Osteoblast (primary cell): ENCODE results near the gene PCED1B. TPM values are rescaled to one million over a fixed set of nuclear protein-coding genes. Genes with fewer than 3 reads are reported as not detected.

ENCODE experiments used
- DNase-seq: peaks from one replicate; pipeline ENCODE4 v3.0.0; 2011; ENCODE audit warnings: low spot score, mixed read lengths; ENCODE audit not compliant: insufficient read length; ENCODE audit errors: missing footprints
- H2AFZ ChIP-seq: 2 replicates; pipeline ENCODE4 v1.6.0; 2011; ENCODE audit warnings: mild to moderate bottlenecking, low read length
- H3K27ac ChIP-seq: 2 replicates; pipeline ENCODE4 v1.5.1; 2011; ENCODE audit warnings: mild to moderate bottlenecking, low read depth, low read length, moderate library complexity
- H3K27me3 ChIP-seq: 2 replicates; pipeline ENCODE4 v1.6.0; 2012; ENCODE audit warnings: mild to moderate bottlenecking, control low read depth, inconsistent platforms, low read length, moderate library complexity; ENCODE audit not compliant: insufficient read depth
- H3K36me3 ChIP-seq: 2 replicates; pipeline ENCODE4 v1.5.1; 2011; ENCODE audit warnings: mild to moderate bottlenecking, low read length, control low read depth, moderate library complexity; ENCODE audit not compliant: insufficient read depth
- H3K4me1 ChIP-seq: 2 replicates; pipeline ENCODE4 v1.5.1; 2011; ENCODE audit warnings: mild to moderate bottlenecking, low read length, control low read depth, moderate library complexity; ENCODE audit not compliant: insufficient read depth
- H3K4me2 ChIP-seq: 2 replicates; pipeline ENCODE4 v1.6.0; 2011; ENCODE audit warnings: mild to moderate bottlenecking, low read length; ENCODE audit not compliant: insufficient read depth
- H3K4me3 ChIP-seq: fragments of 200-600 bp; sonication (generic); 3 replicates; pipeline ENCODE4 v1.5.1; 2012; ENCODE audit warnings: mild to moderate bottlenecking, low read length, inconsistent platforms; ENCODE audit not compliant: insufficient read depth
- H3K79me2 ChIP-seq: 2 replicates; pipeline ENCODE4 v1.6.0; 2012; ENCODE audit warnings: mild to moderate bottlenecking, low read length, control low read depth, inconsistent platforms; ENCODE audit not compliant: insufficient read depth
- H3K9me3 ChIP-seq: 2 replicates; pipeline ENCODE4 v1.5.1; 2011; ENCODE audit warnings: low read depth, low read length, control low read depth
- H4K20me1 ChIP-seq: 2 replicates; pipeline ENCODE4 v1.6.0; 2012; ENCODE audit warnings: mild to moderate bottlenecking, low read length, control low read depth; ENCODE audit not compliant: insufficient read depth
- CTCF ChIP-seq: IDR thresholded peaks from 2 replicates; pipeline ENCODE4 v1.5.1; 2011; ENCODE audit warnings: mild to moderate bottlenecking, low read depth, low read length, moderate library complexity; ENCODE audit errors: extremely low read depth
- total RNA-seq: library from RNA; depleted of rRNA; stranded (reverse); fragments of >200 nt; gene quantifications from 2 replicates; pipeline ENCODE4 v1.2.3, GENCODE V29; 2012

PCED1B gene
- total RNA-seq, 1 donor = 0.36 TPM

- H3K27ac ChIP-seq = no peak overlapping the region
- H3K4me2 ChIP-seq = no peak overlapping the region
- TF ChIP-seq CTCF = no peak
- H3K4me1 ChIP-seq = peaks cover 8% of the 10 kb centered on the region
- H4K20me1 ChIP-seq = no peaks in the 10 kb centered on the region
- no peak for DNase-seq
- H2AFZ ChIP-seq = no peak overlapping the region
- no peaks in the 10 kb centered on the region for H3K9me3 ChIP-seq
- H3K27me3 ChIP-seq = no peaks in the 10 kb centered on the region
- H3K36me3 ChIP-seq = no peaks in the 10 kb centered on the region
- H3K4me3 ChIP-seq = no peak overlapping the region
- H3K79me2 ChIP-seq = no peaks in the 10 kb centered on the region
These were observed 28.0 kb downstream of the PCED1B start for GRCh38 chr12:47107446-47107845.

- H3K36me3 ChIP-seq = no peaks in the 10 kb centered on the region
- no peaks in the 10 kb centered on the region for H4K20me1 ChIP-seq
- H3K4me3 ChIP-seq = no peak overlapping the region
- peaks cover 8% of the 10 kb centered on the region for H3K4me1 ChIP-seq
- no peak overlapping the region for H3K4me2 ChIP-seq
- DNase-seq = no peak
- no peaks in the 10 kb centered on the region for H3K9me3 ChIP-seq
- TF ChIP-seq CTCF = no peak
- no peak overlapping the region for H2AFZ ChIP-seq
- no peaks in the 10 kb centered on the region for H3K79me2 ChIP-seq
- no peak overlapping the region for H3K27ac ChIP-seq
- H3K27me3 ChIP-seq = no peaks in the 10 kb centered on the region
These were observed 28.5 kb downstream of the PCED1B start for GRCh38 chr12:47107926-47108325.

- Histone ChIP-seq H3K27ac (no peak overlapping the region), H4K20me1 (no peaks in the 10 kb centered on the region), H3K9me3 (no peaks in the 10 kb centered on the region), H3K36me3 (no peaks in the 10 kb centered on the region), H2AFZ (no peak overlapping the region), H3K4me3 (no peak overlapping the region), H3K27me3 (no peaks in the 10 kb centered on the region), H3K4me2 (no peak overlapping the region), H3K4me1 (no peaks in the 10 kb centered on the region), H3K79me2 (no peaks in the 10 kb centered on the region)
- no peak for DNase-seq
- TF ChIP-seq CTCF = no peak
These were observed 30.7 kb downstream of the PCED1B start for GRCh38 chr12:47110011-47110541.

- TF ChIP-seq CTCF = no peak
- H3K4me1 ChIP-seq = no peaks in the 10 kb centered on the region
- H2AFZ ChIP-seq = no peak overlapping the region
- H3K79me2 ChIP-seq = no peaks in the 10 kb centered on the region
- no peak overlapping the region for H3K4me2 ChIP-seq
- H3K9me3 ChIP-seq = no peaks in the 10 kb centered on the region
- no peak overlapping the region for H3K4me3 ChIP-seq
- H3K27me3 ChIP-seq = no peaks in the 10 kb centered on the region
- no peak overlapping the region for H3K27ac ChIP-seq
- no peaks in the 10 kb centered on the region for H3K36me3 ChIP-seq
- DNase-seq = no peak
- H4K20me1 ChIP-seq = no peaks in the 10 kb centered on the region
These were observed 31.4 kb downstream of the PCED1B start for GRCh38 chr12:47110718-47111391.
